ENCODE data around the gene PTPRN2. TPM values are rescaled to one million over a fixed set of nuclear protein-coding genes. Genes with fewer than 3 reads are reported as not detected.

Gene PTPRN2
- total and polyA plus RNA-seq, 8 donors = 12.2 to 49.2 (median 31.8) TPM

GRCh38 chr7:157613575-157614322, 973.9 kb downstream of the PTPRN2 start:
- TF ChIP-seq CTCF (IDR thresholded peaks at IDR 0.05) = no peak
- Histone ChIP-seq H3K27ac (no peak overlapping the region), H3K4me1 (no peaks in the 10 kb centered on the region), H3K9me3 (no peaks in the 10 kb centered on the region), H3K4me3 (peak overlapping the region in 3 of 4 donors; percentile 15 to 45 (median 31)), H3K27me3 (no peaks in the 10 kb centered on the region), H3K36me3 (no peaks in the 10 kb centered on the region)
- ATAC-seq = peak in 1 of 4 donors; percentile 42
- intact Hi-C loops (cut with DNase I) = no loop called here
- WGBS, 2 donors = 48 to 58% methylated on average over 50 to 51 of the region's 51 CpGs
- FAIRE-seq = no peak
- DNase-seq = peak in 1 of 6 donors; percentile 75

DNA sequence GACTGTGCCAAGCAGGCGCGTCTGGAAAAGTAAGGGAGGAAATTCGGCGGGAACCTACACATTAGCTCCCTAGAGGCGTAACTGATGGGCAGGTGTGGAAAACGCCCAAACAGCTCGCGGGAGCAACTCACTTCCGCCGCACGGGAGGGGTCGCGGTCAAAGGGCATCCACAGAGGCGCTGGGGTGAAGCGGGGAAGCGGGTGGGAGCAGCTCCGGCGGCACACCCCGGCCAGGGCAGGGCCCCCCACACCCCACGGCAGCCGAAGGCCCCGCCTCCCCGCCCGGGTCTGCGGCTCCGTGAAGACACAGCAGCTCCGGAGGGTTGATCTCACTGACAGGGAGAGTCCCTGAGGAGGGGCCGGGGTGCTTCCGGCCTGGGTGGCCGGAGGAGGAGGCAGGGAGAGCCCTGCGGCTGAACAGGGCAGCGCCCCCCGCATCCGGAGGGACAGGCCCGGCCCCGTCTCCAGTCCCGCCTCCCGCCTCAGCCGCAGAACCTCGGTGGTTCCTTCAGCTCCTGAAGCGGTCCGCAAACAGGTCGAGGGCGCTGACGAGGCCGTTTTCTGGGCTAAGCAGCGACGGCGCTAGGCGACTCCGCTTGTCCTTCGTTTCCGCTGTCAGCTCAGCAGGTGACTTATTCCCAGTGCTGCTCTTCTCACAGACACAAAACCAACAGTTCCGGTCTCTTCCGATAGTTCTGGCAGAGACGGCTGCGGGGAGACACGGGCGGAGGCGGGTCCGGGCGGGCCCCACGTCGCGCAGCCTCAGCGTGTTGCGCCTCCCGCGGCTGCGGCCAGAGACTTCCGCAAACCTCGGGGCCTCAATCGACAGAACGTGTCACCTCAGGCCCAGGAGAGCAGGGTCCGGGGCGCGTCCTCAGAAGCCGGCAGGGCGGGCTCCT, 974.7 kb downstream of the PTPRN2 start:
- Histone ChIP-seq H3K4me3 (peak overlapping the region in 3 of 4 donors; percentile 15 to 45 (median 31)), H3K9me3 (no peaks in the 10 kb centered on the region), H3K4me1 (no peaks in the 10 kb centered on the region), H3K36me3 (no peaks in the 10 kb centered on the region), H3K27me3 (no peaks in the 10 kb centered on the region), H3K27ac (no peak overlapping the region)
- FAIRE-seq = no peak
- peak in 2 of 6 donors; percentile 30 to 64 for DNase-seq
- intact Hi-C loops (cut with DNase I) = no loop called here
- peak; percentile 62 to 84 (median 75) for ATAC-seq
- 43 to 57% methylated on average over 64 to 79 of the region's 79 CpGs for WGBS, 2 donors
- no peak for TF ChIP-seq CTCF (IDR thresholded peaks at IDR 0.05)

DNA sequence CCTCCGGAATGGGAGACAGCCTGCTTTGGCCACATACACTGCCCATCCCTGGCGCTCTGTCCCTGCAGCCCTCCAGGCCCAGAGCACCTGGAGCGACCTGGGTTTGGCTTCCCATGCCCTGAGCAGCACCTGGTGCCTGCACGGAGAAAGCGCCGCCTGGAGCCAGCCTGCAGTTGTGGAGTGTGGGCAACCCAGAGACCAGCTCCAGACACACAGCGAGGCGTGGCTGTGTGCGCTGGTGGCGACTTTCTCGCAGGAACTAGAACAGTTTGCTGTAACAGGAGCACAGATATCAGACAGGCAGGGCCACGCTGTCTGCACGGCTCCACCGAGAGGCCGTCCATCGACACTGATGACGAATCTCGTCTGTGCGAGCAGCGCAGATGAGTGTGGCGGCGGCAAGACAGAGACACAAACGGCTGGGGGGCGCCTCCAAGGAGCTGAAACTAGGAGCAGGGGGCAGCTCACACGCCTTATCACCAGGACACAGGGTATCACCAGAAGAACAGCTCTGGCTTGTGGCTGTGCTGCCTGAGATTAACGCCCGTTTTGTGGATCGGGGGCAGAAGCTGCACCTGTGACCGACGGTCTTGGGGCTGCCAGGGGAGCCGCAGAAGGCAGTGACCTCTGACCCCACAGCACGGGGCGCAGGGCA, 975.5 kb downstream of the PTPRN2 start:
- Histone ChIP-seq H3K4me3 (no peak overlapping the region), H3K4me1 (no peaks in the 10 kb centered on the region), H3K27ac (no peak overlapping the region), H3K36me3 (no peaks in the 10 kb centered on the region), H3K9me3 (no peaks in the 10 kb centered on the region), H3K27me3 (no peaks in the 10 kb centered on the region)
- DNase-seq = peak in 1 of 6 donors; percentile 52
- TF ChIP-seq CTCF (IDR thresholded peaks at IDR 0.05) = no peak
- no peak for FAIRE-seq
- intact Hi-C loops (cut with DNase I) = no loop called here
- no peak for ATAC-seq
- WGBS, 2 donors = 90 to 94% methylated on average over 33 of the region's 33 CpGs

DNA sequence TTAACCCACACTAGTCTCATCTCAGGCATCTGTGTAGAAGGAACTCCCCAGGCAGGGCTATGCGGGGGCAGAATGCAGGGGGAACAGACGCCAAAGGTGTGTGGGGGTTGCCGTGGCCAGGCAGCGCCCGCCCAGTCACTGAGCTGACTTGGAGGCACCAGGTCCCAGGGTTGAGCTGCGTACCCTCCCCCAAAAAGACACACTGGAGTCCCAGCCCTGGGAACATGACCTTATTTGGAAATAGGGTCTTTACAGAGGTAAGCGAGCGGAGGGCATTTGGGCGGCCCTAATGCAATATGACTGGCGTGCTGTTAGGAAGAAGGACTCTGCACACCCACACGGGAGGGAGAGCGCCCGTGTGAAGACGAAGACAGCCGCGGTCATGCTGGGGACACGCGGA, 976.3 kb downstream of the PTPRN2 start:
- Histone ChIP-seq H3K4me1 (no peaks in the 10 kb centered on the region), H3K9me3 (no peaks in the 10 kb centered on the region), H3K27ac (no peak overlapping the region), H3K4me3 (no peak overlapping the region), H3K27me3 (no peaks in the 10 kb centered on the region), H3K36me3 (no peaks in the 10 kb centered on the region)
- WGBS, 2 donors = 92 to 95% methylated on average over 18 of the region's 18 CpGs
- TF ChIP-seq CTCF (IDR thresholded peaks at IDR 0.05) = no peak
- ATAC-seq = no peak
- intact Hi-C loops (cut with DNase I) = no loop called here
- peak in 1 of 6 donors; percentile 27 for DNase-seq
- no peak for FAIRE-seq
